ENCODE results near the gene EXO1. TPM values are rescaled to one million over a fixed set of nuclear protein-coding genes. Genes with fewer than 3 reads are reported as not detected.

EXO1 gene
- total and polyA plus RNA-seq, 8 donors: 4.0 to 16.2 (median 11.0) TPM

- Histone ChIP-seq H3K36me3 (no peaks in the 10 kb centered on the region), H3K9me3 (no peaks in the 10 kb centered on the region), H3K4me3 (no peak overlapping the region), H3K27ac (no peak overlapping the region), H3K27me3 (no peaks in the 10 kb centered on the region), H3K4me1 (no peaks in the 10 kb centered on the region)
- intact Hi-C loops (cut with DNase I): no loop called here
- no peak for TF ChIP-seq CTCF (IDR thresholded peaks at IDR 0.05)
- ATAC-seq (no peak), DNase-seq (no peak)
Observed at GRCh38 chr1:241927321-241927720, 79.3 kb downstream of the EXO1 start.

- H3K27ac ChIP-seq: no peak overlapping the region
- DNase-seq: no peak
- no peak for TF ChIP-seq CTCF (IDR thresholded peaks at IDR 0.05)
- ATAC-seq: no peak
- H3K36me3 ChIP-seq: no peaks in the 10 kb centered on the region
- H3K27me3 ChIP-seq: no peaks in the 10 kb centered on the region
- H3K4me3 ChIP-seq: no peak overlapping the region
- H3K4me1 ChIP-seq: no peaks in the 10 kb centered on the region
- intact Hi-C loops (cut with DNase I): no loop called here
- no peaks in the 10 kb centered on the region for H3K9me3 ChIP-seq
Observed at GRCh38 chr1:241932845-241933244, 84.8 kb downstream of the EXO1 start.

DNA sequence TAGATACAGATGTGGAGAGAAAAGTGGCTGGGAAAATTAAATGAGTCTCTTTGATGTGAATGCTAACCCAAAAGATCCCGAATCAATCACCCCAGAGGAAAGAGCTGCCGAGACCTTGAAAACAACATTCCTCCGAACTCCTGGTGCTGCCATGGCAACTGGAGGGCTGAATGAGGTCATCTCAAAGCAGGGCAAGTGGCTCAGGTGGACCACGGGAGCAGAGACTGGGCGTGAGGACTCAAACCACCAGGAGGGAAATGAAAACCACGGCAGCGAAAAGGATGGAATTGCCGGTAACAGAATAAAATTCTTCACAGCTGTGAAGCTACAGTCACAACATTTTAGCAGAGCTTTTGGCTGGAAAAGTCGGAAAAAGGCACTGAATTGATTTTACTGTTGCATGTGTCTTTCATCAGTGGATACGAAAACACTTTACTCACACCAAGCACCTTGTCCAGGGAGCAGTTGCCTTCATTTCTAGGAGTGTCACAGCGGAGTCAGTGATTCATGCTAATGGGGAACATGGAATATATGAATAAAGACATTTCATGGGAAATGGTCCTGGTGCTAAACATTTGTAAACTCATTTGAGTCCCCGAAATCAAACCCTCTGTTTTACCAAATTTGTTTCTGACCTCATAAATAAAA, 86.3 kb downstream of the EXO1 start:
- ATAC-seq (peak; percentile 38), DNase-seq (peak in 1 of 4 donors; percentile 36)
- H3K36me3 ChIP-seq: no peaks in the 10 kb centered on the region
- H3K4me3 ChIP-seq: no peak overlapping the region
- intact Hi-C loops (cut with DNase I): no loop called here
- no peak overlapping the region for H3K27ac ChIP-seq
- H3K27me3 ChIP-seq: no peaks in the 10 kb centered on the region
- H3K4me1 ChIP-seq: no peaks in the 10 kb centered on the region
- no peak for TF ChIP-seq CTCF (IDR thresholded peaks at IDR 0.05)
- peaks cover 0 to 3% of the 10 kb centered on the region in 2 donors for H3K9me3 ChIP-seq

- H3K4me3 ChIP-seq: no peak overlapping the region
- intact Hi-C loops (cut with DNase I): no loop called here
- no peak for TF ChIP-seq CTCF (IDR thresholded peaks at IDR 0.05)
- DNase-seq (no peak), ATAC-seq (no peak)
- no peak overlapping the region for H3K27ac ChIP-seq
- peaks cover 0 to 3% of the 10 kb centered on the region in 2 donors for H3K9me3 ChIP-seq
- no peaks in the 10 kb centered on the region for H3K4me1 ChIP-seq
- H3K36me3 ChIP-seq: no peaks in the 10 kb centered on the region
- no peaks in the 10 kb centered on the region for H3K27me3 ChIP-seq
Observed at GRCh38 chr1:241934866-241935265, 86.9 kb downstream of the EXO1 start.

Other genes starting within 250 kb of the EXO1 start
- gene CHML, start 207.8 kb upstream of the EXO1 start, total RNA-seq: 10 to 100 TPM in 1 of 2 donors, 1 to 10 TPM in 1; 9.8 to 13.5 TPM
- gene CHML, start 207.8 kb upstream of the EXO1 start, polyA plus RNA-seq (ENCODE audit: insufficient read length in 6 of 6): 10 to 100 TPM; 18.5 to 27.6 (median 22.7) TPM
- 10 to 100 TPM; 16.9 to 27.3 TPM for gene OPN3, start 207.8 kb upstream of the EXO1 start, total RNA-seq
- 10 to 100 TPM; 18.4 to 28.4 (median 23.4) TPM for gene OPN3, start 207.8 kb upstream of the EXO1 start, polyA plus RNA-seq (ENCODE audit: insufficient read length in 6 of 6)
- gene WDR64, start 195.9 kb upstream of the EXO1 start, total RNA-seq: not detected
- gene WDR64, start 195.9 kb upstream of the EXO1 start, polyA plus RNA-seq (ENCODE audit: insufficient read length in 6 of 6): under 1 TPM in 5 of 6 donors, not detected in 1; 0.17 to 0.33 (median 0.28) TPM
- gene BECN2, start 109.6 kb downstream of the EXO1 start, total RNA-seq: not detected
- gene BECN2, start 109.6 kb downstream of the EXO1 start, polyA plus RNA-seq (ENCODE audit: insufficient read length in 6 of 6): not detected
- gene MAP1LC3C, start 150.9 kb downstream of the EXO1 start, total RNA-seq: 1 to 10 TPM in 1 of 2 donors, under 1 TPM in 1; 0.92 to 1.3 TPM
- 1 to 10 TPM in 3 of 6 donors, under 1 TPM in 3; 0.77 to 1.6 (median 1.1) TPM for gene MAP1LC3C, start 150.9 kb downstream of the EXO1 start, polyA plus RNA-seq (ENCODE audit: insufficient read length in 6 of 6)